NB4 (cell line): ENCODE results near the gene GPR39.

Experiments
- MYC ChIP-seq: IDR thresholded peaks from 2 replicates; pipeline ENCODE4 v1.6.1; 2011; ENCODE audit warnings: low read depth, low read length
- POLR2A ChIP-seq: IDR thresholded peaks from 2 replicates; pipeline ENCODE4 v1.6.1; 2011; ENCODE audit warnings: mild to moderate bottlenecking; ENCODE audit not compliant: insufficient read length; ENCODE audit errors: extremely low read depth
- TF ChIP-seq, protein P1 (sequence below): IDR thresholded peaks from one replicate; pipeline ENCODE4 v1.5.1; 2012; ENCODE audit warnings: low read depth, low read length
- TF ChIP-seq, protein P2 (sequence below): IDR thresholded peaks from 2 replicates; pipeline ENCODE4 v1.6.1; 2011; ENCODE audit warnings: low read depth, low read length

DNA sequence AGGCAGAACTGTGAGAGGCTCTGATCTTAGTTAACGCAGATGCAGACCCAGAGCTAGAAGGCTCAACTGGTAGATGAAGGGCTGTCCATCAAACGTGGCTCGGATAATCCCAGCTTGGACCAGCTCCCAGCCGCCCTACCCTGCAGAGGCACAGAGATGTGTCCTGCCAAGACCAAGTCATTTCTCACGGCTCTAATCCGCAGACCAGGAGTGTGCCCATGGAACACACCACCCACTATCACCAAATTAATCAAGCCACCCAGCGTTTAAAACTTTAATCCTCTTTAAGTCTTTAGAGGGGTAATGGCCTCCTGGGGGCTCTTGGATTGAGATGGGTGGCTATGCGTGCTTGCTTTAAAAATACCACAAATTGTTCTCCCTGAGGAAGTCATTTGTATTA is 235.9 kb downstream of the GPR39 start:
- TF ChIP-seq, protein P1, sequence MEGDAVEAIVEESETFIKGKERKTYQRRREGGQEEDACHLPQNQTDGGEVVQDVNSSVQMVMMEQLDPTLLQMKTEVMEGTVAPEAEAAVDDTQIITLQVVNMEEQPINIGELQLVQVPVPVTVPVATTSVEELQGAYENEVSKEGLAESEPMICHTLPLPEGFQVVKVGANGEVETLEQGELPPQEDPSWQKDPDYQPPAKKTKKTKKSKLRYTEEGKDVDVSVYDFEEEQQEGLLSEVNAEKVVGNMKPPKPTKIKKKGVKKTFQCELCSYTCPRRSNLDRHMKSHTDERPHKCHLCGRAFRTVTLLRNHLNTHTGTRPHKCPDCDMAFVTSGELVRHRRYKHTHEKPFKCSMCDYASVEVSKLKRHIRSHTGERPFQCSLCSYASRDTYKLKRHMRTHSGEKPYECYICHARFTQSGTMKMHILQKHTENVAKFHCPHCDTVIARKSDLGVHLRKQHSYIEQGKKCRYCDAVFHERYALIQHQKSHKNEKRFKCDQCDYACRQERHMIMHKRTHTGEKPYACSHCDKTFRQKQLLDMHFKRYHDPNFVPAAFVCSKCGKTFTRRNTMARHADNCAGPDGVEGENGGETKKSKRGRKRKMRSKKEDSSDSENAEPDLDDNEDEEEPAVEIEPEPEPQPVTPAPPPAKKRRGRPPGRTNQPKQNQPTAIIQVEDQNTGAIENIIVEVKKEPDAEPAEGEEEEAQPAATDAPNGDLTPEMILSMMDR = no peak
- TF ChIP-seq POLR2A (no peak), MYC (no peak)
- TF ChIP-seq, protein P2, sequence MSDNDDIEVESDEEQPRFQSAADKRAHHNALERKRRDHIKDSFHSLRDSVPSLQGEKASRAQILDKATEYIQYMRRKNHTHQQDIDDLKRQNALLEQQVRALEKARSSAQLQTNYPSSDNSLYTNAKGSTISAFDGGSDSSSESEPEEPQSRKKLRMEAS = no peak
